Panc1 (cell line): ENCODE results near the gene ZBTB7A.

Experiments used
- POLR2AphosphoS5 ChIP-seq: IDR thresholded peaks from 2 replicates; pipeline ENCODE4 v1.6.1; 2012; ENCODE audit warnings: mild to moderate bottlenecking, low read depth, low read length, moderate library complexity
- TCF7L2 ChIP-seq: IDR thresholded peaks from 2 replicates; pipeline ENCODE4 v1.6.1; 2011; ENCODE audit warnings: mild to moderate bottlenecking, low read depth, low read length, inconsistent platforms
- TF ChIP-seq, protein P1 (sequence below): fragments of 450-650 bp; IDR thresholded peaks from 2 replicates; pipeline ENCODE4 v1.5.1; 2017; ENCODE audit warnings: mild to moderate bottlenecking
- TF ChIP-seq, protein P2 (sequence below), 2 experiments: IDR thresholded peaks; 2 replicates each; pipeline ENCODE4 v1.6.1; 2011 to 2012; ENCODE audit warnings: low read depth in 2 of 2, control low read depth in 1 of 2, low read length in 1 of 2, mild to moderate bottlenecking in 1 of 2, moderate library complexity in 1 of 2; ENCODE audit not compliant: insufficient read depth in 1 of 2

DNA sequence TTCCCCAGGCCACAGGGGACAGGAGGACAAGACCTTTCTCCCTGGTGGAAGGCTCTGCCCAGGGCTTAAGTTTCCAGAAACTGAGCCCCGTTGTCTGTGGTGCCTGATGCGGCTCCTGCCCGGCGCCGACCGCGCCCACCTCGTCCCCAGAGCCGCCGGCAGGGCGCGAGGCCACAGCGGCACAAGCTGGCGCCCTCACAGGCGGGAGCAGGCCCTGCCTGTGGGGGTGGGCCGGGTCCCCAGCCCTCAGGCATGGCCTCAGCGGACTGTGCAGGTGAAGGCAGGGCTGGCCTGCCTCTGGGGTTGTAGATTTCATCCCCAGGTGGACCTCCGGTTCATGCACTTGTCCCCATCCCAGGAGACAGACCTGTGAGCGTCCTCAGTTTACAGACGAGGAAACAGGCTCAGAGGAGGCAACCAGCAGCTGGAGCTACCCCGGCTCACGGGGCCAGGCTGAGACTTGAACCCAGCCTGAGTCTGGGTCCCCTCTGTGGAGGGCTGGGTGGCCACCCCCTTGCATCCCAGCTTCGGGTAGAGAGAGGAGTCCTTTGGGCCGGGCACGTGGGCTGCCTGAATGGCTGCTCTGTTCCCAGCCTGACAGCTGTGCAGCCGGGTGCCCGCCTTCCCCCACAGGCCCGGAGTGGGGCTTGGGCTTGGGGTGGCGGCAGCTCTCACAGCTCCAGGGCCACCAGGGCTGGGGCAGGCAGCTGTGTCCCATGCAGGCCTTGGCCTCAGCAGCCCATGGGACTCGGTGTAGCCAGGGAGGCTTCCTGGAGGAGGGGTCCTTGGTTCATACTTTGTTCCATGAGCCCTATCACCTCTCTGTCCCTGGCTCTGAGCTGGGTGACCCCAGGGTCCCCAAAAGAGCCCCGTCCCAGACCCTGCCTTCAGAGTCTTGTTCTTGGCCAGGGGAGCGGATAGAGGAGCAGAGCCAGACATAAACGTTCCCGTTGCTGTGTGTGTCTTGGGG lies 32.4 kb downstream of the ZBTB7A start:
- TF ChIP-seq, protein P1, sequence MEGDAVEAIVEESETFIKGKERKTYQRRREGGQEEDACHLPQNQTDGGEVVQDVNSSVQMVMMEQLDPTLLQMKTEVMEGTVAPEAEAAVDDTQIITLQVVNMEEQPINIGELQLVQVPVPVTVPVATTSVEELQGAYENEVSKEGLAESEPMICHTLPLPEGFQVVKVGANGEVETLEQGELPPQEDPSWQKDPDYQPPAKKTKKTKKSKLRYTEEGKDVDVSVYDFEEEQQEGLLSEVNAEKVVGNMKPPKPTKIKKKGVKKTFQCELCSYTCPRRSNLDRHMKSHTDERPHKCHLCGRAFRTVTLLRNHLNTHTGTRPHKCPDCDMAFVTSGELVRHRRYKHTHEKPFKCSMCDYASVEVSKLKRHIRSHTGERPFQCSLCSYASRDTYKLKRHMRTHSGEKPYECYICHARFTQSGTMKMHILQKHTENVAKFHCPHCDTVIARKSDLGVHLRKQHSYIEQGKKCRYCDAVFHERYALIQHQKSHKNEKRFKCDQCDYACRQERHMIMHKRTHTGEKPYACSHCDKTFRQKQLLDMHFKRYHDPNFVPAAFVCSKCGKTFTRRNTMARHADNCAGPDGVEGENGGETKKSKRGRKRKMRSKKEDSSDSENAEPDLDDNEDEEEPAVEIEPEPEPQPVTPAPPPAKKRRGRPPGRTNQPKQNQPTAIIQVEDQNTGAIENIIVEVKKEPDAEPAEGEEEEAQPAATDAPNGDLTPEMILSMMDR, result no peak
- TF ChIP-seq, protein P2, sequence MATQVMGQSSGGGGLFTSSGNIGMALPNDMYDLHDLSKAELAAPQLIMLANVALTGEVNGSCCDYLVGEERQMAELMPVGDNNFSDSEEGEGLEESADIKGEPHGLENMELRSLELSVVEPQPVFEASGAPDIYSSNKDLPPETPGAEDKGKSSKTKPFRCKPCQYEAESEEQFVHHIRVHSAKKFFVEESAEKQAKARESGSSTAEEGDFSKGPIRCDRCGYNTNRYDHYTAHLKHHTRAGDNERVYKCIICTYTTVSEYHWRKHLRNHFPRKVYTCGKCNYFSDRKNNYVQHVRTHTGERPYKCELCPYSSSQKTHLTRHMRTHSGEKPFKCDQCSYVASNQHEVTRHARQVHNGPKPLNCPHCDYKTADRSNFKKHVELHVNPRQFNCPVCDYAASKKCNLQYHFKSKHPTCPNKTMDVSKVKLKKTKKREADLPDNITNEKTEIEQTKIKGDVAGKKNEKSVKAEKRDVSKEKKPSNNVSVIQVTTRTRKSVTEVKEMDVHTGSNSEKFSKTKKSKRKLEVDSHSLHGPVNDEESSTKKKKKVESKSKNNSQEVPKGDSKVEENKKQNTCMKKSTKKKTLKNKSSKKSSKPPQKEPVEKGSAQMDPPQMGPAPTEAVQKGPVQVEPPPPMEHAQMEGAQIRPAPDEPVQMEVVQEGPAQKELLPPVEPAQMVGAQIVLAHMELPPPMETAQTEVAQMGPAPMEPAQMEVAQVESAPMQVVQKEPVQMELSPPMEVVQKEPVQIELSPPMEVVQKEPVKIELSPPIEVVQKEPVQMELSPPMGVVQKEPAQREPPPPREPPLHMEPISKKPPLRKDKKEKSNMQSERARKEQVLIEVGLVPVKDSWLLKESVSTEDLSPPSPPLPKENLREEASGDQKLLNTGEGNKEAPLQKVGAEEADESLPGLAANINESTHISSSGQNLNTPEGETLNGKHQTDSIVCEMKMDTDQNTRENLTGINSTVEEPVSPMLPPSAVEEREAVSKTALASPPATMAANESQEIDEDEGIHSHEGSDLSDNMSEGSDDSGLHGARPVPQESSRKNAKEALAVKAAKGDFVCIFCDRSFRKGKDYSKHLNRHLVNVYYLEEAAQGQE (IDR thresholded peaks at IDR 0.05; ENCODE audit: insufficient read depth in 1 of 2, low read depth in 2 of 2, low read length in 1 of 2), result no peak
- TF ChIP-seq POLR2AphosphoS5 (no peak), TCF7L2 (no peak)
